Measurements from ENCODE around the gene DBNL. TPM values are rescaled to one million over a fixed set of nuclear protein-coding genes. Genes with fewer than 3 reads are reported as not detected.

Gene DBNL
- 73.8 TPM for total RNA-seq

DNA sequence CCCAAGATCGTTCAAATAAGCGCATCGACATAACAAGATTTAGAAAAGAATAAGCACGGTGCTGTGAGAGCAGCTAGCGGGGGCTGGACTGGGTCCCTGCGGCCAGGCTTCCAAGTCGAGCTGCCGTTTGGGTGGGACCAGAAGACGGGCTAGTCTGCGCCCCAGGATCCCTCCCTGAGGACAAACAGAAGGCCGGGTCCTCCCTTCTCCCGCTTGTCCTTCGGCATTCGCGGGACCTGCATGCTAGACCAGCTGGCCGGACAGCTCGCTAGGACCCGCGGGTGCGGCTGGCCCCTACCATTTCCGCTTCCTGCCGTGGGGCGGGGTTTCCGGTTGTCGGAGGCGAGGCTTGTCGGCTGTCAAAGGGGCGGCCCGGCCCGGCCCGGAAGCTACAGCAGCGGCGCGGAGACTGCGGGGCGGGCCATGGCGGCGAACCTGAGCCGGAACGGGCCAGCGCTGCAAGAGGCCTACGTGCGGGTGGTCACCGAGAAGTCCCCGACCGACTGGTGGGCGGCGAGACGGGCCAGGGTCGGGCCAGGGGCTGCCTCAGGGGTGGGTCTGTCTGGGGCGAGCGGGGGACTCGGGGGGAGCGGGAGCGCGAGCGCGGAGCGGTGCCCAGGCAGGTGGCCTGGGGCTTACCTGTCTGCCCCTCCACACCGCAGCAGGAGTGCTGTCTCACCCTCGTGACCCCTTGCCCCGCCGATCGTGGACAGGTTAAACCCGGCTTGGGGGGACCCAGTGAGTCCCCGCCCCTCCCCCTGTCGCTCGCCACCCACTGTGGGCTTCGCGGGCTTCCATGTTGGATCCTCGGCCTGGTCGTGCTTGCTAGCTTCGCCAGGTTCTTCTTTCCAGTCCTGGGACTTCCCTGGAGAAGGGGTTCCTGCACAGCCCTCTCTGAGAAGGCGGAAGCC, at the start of gene DBNL:
TSS of gene DBNL (plus strand) at position 388 of the 911 bp plus-strand sequence. CDS start at position 424, 36 bp downstream.

DNA sequence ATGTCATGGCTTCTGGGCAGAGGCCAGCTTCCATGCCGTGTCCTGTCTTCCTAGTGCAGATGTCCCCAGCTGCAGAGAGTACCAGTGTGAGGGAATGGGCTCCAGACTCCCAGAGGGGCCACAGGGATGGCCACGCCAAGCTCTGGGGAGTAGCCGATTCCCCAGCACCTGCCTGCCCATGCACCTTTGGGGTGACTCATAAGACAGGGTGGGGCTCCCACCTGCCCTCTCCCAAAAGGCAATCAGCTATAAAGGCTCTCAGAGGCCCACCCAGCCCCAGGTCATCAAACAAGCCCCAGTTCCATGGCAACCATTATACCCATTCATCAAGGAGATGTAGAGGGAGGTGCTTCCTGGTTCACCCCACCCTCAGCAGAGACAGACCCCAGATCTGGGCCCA, 47.0 kb upstream of the DBNL start, which contains the start of gene SPDYE1:
TSS of gene SPDYE1 (plus strand) at position 366 of the 400 bp plus-strand sequence. CDS start 2,053 bp downstream, outside the sequence.

DNA sequence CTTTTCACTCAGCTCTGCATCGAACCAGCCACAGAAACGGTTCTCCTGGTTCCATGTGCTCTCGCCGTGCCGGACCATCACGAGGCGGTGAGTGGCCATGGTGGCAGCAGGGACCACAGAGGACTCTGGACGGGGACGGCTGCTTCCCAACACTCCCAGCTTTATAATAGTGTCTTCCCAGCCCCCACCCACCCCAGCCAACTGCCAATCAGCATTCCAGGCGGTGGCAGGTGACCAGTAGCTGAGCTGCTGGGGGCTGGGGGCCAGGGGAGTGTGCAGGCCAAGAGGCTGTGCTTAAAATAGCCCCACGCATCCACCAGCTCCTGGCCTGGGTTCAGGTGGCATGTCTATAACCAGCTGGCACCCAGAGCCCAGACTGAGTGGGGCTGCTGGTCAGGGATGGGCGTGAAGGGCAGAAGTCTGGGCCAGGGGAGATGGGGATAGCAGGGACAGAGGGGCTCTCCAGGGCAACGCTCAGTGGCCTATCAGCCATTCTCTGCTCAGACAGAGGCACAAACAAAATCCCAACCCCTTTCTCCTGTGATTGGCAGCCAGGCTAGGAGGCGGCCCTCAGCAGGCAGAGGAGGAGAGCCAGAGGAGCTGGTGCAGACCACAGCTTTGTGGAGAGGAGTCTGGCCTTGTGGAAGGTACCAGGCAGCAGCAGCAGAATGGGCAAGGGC, 21.1 kb downstream of the DBNL start, which contains the start of gene PGAM2:
TSS of gene PGAM2 (minus strand) at position 137 of the 680 bp plus-strand sequence. CDS start at position 99, 38 bp downstream.

GRCh38 chr7:44103923-44104859, 59.7 kb downstream of the DBNL start, which contains the start of gene AEBP1:
AEBP1 (plus strand) TSS chr7:44104345; CDS start chr7:44104666, 321 bp downstream.

Other genes starting within 250 kb of the DBNL start
- gene MRPS24, start 175.2 kb upstream of the DBNL start, total RNA-seq: 63.9 TPM
- gene URGCP, start 138.1 kb upstream of the DBNL start, total RNA-seq: 27.8 TPM
- 12.4 TPM for gene UBE2D4, start 118.3 kb upstream of the DBNL start, total RNA-seq
- not detected for gene SPDYE1, start 46.8 kb upstream of the DBNL start, total RNA-seq
- 102 TPM for gene PGAM2, start 20.9 kb downstream of the DBNL start, total RNA-seq
- 33.3 TPM for gene POLM, start 37.8 kb downstream of the DBNL start, total RNA-seq
- gene AEBP1, start 59.6 kb downstream of the DBNL start, total RNA-seq: 68.5 TPM
- 77.7 TPM for gene POLD2, start 78.8 kb downstream of the DBNL start, total RNA-seq
- gene MYL7, start 96.6 kb downstream of the DBNL start, total RNA-seq: not detected
- 2.9 TPM for gene GCK, start 144.7 kb downstream of the DBNL start, total RNA-seq
- gene YKT6, start 156.3 kb downstream of the DBNL start, total RNA-seq: 54.8 TPM

Data from metanephros (tissue), 1 donor.